CD4-positive, alpha-beta T cell (primary cell): ENCODE results near the gene IFNA8. TPM values are rescaled to one million over a fixed set of nuclear protein-coding genes. Genes with fewer than 3 reads are reported as not detected.
"Not testable (repeated sequence)": the region's sequence is repeated elsewhere in the genome, so short reads cannot be mapped to it uniquely, and the experiment has no call there.

Experiments used
- ATAC-seq: fragments of 200-7000 bp; cut with Tn5 transposase; one replicate; pipeline ENCODE4 v1.10.0; 2022; ENCODE audit warnings: mild to moderate bottlenecking; ENCODE audit not compliant: poor library complexity
- CTCF ChIA-PET: fragments of 350-600 bp; sonication (Branson Sonifier 250); formaldehyde crosslinking; loops from one replicate; lab custom pipeline; 2021; ENCODE audit warnings: antibody characterized with exemption, inconsistent platforms; lab: Charles Lee
- POLR2A ChIA-PET: fragments of 350-600 bp; sonication (Branson Sonifier 250); formaldehyde crosslinking; loops from one replicate; lab custom pipeline; 2021; ENCODE audit warnings: antibody characterized with exemption, inconsistent platforms; lab: Charles Lee
- DNase-seq, 14 experiments: peaks; one replicate each; pipeline ENCODE4 v3.0.0-alpha.2; 2013 to 2020; ENCODE audit warnings: mixed read lengths in 2 of 14
- H3K27ac ChIP-seq, 2 donors: one replicate each; pipeline versions ENCODE4 v1.5.1 to v1.7.0; 2013; ENCODE audit warnings: low read length in 2 of 2, low read depth in 1 of 2, mild to moderate bottlenecking in 1 of 2
- H3K27me3 ChIP-seq, 2 experiments: 1 replicate in 1 of 2; 2 replicates in 1 of 2; pipeline versions ENCODE4 v1.6.1 to v1.7.0; 2013; ENCODE audit warnings: low read length in 2 of 2, control low read depth in 1 of 2, mild to moderate bottlenecking in 1 of 2, moderate library complexity in 1 of 2; ENCODE audit not compliant: insufficient read depth in 2 of 2, control insufficient read depth in 1 of 2
- H3K36me3 ChIP-seq: one replicate; pipeline ENCODE4 v1.6.1; 2013; ENCODE audit warnings: low read length, control low read depth; ENCODE audit not compliant: insufficient read depth
- H3K4me1 ChIP-seq: one replicate; pipeline ENCODE4 v1.6.1; 2013; ENCODE audit warnings: low read length, control low read depth; ENCODE audit not compliant: insufficient read depth
- H3K4me3 ChIP-seq: one replicate; pipeline ENCODE4 v1.5.1; 2013; ENCODE audit warnings: mild to moderate bottlenecking, low read length, moderate library complexity
- H3K9me3 ChIP-seq, 2 experiments: 1 replicate in 1 of 2; 2 replicates in 1 of 2; pipeline versions ENCODE4 v1.6.1 to v1.7.0; 2013; ENCODE audit warnings: low read length in 2 of 2, mild to moderate bottlenecking in 2 of 2, control low read depth in 1 of 2, moderate library complexity in 1 of 2; ENCODE audit not compliant: control insufficient read depth in 1 of 2, insufficient read depth in 1 of 2
- H3K27ac Mint-ChIP-seq: one replicate; pipeline ENCODE4 v1.8.0; 2020; ENCODE audit warnings: mixed read lengths
- H3K27me3 Mint-ChIP-seq: one replicate; pipeline ENCODE4 v1.8.0; 2021; ENCODE audit warnings: mixed read lengths
- H3K36me3 Mint-ChIP-seq: one replicate; pipeline ENCODE4 v1.8.0; 2021; ENCODE audit warnings: low read depth, mixed read lengths
- H3K4me1 Mint-ChIP-seq: one replicate; pipeline ENCODE4 v1.8.0; 2021; ENCODE audit warnings: low read depth, mixed read lengths
- H3K4me3 Mint-ChIP-seq: one replicate; pipeline ENCODE4 v1.8.0; 2020; ENCODE audit warnings: mild to moderate bottlenecking, mixed read lengths
- H3K9me3 Mint-ChIP-seq: one replicate; pipeline ENCODE4 v1.8.0; 2020; ENCODE audit warnings: mixed read lengths
- intact Hi-C, 2 experiments: fragments of 100-400 bp; cut with DNase I in 1 of 2; cut with micrococcal nuclease in 1 of 2; formaldehyde crosslinking; loops; one replicate each; pipeline versions ENCODE4 v1.15.1 to v1.9.0; 2023 to 2025; cut with DNase I, micrococcal nuclease
- polyA plus RNA-seq, 2 donors: library from polyadenylated mRNA; unstranded; fragments of 120-200 nt; gene quantifications; one replicate each; pipeline ENCODE4 v1.2.1, GENCODE V29; 2013
- total RNA-seq, 174 experiments: library from RNA in 2 of 174; stranded (reverse) in 2 of 174; gene quantifications; one replicate each; pipeline ENCODE4 v1.2.3 and lab custom pipeline; 2021 to 2026
- TF ChIP-seq, protein P1 (sequence below): fragments of 200-600 bp; IDR thresholded peaks from one replicate; pipeline ENCODE4 v1.8.0; 2022; ENCODE audit warnings: antibody characterized with exemption, mild to moderate bottlenecking

Gene IFNA8
- total RNA-seq: not detected
- polyA plus RNA-seq (2013, experiment 1 of 2): not detected
- not detected for polyA plus RNA-seq (2013, experiment 2 of 2)
- total RNA-seq (lab: John Stamatoyannopoulos, UW): 0 to 0.02 (median 0) reads per million in 172 experiments

DNA sequence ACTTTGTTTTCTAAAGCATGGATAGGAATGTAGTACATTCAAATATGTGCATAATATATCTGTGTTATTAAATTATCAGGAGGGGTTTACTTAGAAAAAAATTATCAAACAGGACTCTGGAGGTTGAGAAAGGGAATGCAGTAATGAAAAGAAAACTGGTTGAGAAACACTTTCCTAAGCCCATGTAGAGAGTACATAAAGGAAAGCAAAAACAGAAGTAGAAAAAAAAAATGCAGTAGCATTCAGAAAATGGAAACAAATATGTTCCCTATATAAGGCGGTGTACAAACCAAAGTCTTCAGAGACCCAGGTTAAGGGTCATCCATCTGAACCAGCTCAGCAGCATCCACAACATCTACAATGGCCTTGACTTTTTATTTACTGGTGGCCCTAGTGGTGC, at the start of gene IFNA8:
Gene IFNA8, plus strand, starts transcription at position 301 of the 400 bp plus-strand sequence. Its CDS starts 60 bp downstream, at position 361.
- TF ChIP-seq, protein P1, sequence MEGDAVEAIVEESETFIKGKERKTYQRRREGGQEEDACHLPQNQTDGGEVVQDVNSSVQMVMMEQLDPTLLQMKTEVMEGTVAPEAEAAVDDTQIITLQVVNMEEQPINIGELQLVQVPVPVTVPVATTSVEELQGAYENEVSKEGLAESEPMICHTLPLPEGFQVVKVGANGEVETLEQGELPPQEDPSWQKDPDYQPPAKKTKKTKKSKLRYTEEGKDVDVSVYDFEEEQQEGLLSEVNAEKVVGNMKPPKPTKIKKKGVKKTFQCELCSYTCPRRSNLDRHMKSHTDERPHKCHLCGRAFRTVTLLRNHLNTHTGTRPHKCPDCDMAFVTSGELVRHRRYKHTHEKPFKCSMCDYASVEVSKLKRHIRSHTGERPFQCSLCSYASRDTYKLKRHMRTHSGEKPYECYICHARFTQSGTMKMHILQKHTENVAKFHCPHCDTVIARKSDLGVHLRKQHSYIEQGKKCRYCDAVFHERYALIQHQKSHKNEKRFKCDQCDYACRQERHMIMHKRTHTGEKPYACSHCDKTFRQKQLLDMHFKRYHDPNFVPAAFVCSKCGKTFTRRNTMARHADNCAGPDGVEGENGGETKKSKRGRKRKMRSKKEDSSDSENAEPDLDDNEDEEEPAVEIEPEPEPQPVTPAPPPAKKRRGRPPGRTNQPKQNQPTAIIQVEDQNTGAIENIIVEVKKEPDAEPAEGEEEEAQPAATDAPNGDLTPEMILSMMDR: no peak
- ATAC-seq (no peak), DNase-seq (no peak)
- no peaks in the 10 kb centered on the region for H3K9me3 ChIP-seq
- H3K36me3 Mint-ChIP-seq: no peaks in the 10 kb centered on the region
- no peak within 1 kb of the TSS for H3K27ac Mint-ChIP-seq
- intact Hi-C loops: no loop called here
- ChIA-PET CTCF (no interaction called here), POLR2A (no interaction called here)
- H3K4me3 Mint-ChIP-seq: no peak within 1 kb of the TSS
- peaks cover 0 to 4% of the 10 kb centered on the region in 2 experiments for H3K27me3 ChIP-seq
- H3K4me3 ChIP-seq: no peak within 1 kb of the TSS
- H3K4me1 ChIP-seq: peaks cover 5% of the 10 kb centered on the region
- no peaks in the 10 kb centered on the region for H3K9me3 Mint-ChIP-seq
- no peaks in the 10 kb centered on the region for H3K4me1 Mint-ChIP-seq
- H3K36me3 ChIP-seq: no peaks in the 10 kb centered on the region
- no peak within 1 kb of the TSS for H3K27ac ChIP-seq
- H3K27me3 Mint-ChIP-seq: peaks cover 23% of the 10 kb centered on the region

DNA sequence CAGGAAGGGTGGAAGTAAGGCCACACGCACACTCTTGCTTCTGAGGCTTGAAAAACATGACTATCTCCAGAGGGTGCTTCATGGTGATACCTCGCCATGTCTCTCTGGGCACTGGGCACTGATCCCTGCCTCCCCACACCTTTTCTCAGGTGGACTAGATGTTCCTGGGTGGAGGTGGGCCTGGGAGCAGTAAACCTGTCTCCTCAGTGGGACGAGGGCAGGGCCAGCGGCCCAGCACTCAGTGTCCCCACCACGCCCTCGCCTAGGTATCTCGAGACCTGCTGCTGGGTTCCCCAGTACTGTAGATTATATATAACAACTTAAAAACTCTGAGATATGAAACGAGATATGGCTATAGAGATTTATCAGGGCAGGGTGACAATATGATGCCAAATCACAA, 46.6 kb upstream of the IFNA8 start:
- intact Hi-C loops: no loop called here

DNA sequence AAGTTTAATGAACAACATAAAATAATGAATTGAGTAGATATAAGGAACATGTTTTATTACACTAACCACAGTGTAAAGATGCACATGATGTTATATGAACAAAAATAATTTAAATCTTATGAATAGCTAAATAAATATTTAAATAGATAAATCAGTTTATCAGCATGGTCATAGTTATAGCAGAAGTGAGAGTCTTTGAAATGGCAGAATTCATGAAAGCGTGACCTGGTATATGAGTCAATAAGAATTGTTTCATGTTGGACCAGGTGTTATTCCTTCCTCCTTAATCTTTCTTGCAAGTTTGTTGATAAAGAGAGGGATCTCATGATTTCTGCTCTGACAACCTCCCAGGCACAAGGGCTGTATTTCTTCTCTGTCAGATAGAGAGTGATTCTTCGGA, 41.7 kb upstream of the IFNA8 start:
- H3K27ac Mint-ChIP-seq, POLR2A ChIA-PET, intact Hi-C loops, CTCF ChIA-PET, H3K9me3 Mint-ChIP-seq, H3K27me3 ChIP-seq, H3K4me3 Mint-ChIP-seq, DNase-seq, ATAC-seq, H3K4me1 ChIP-seq, H3K36me3 Mint-ChIP-seq, H3K4me3 ChIP-seq, H3K36me3 ChIP-seq, H3K27ac ChIP-seq, H3K9me3 ChIP-seq, H3K4me1 Mint-ChIP-seq: not testable (repeated sequence)
- H3K27me3 Mint-ChIP-seq: peaks cover 35% of the 10 kb centered on the region

More for the DNA sequence above, 46.6 kb upstream of the IFNA8 start:
- no peak overlapping the region for H3K4me3 ChIP-seq
- H3K27ac Mint-ChIP-seq: no peak overlapping the region
- no peak overlapping the region for H3K27ac ChIP-seq
- DNase-seq: no peak
- H3K4me3 Mint-ChIP-seq: no peak overlapping the region
- H3K4me1 ChIP-seq: peaks cover 7% of the 10 kb centered on the region
- H3K36me3 Mint-ChIP-seq: no peaks in the 10 kb centered on the region
- CTCF ChIA-PET: no interaction called here
- H3K9me3 ChIP-seq: no peaks in the 10 kb centered on the region
- H3K27me3 ChIP-seq: no peaks in the 10 kb centered on the region
- peaks cover 22% of the 10 kb centered on the region for H3K27me3 Mint-ChIP-seq
- peaks cover 16% of the 10 kb centered on the region for H3K4me1 Mint-ChIP-seq
- POLR2A ChIA-PET: no interaction called here
- no peaks in the 10 kb centered on the region for H3K9me3 Mint-ChIP-seq
- TF ChIP-seq, protein P1: no peak
- no peaks in the 10 kb centered on the region for H3K36me3 ChIP-seq
- no peak for ATAC-seq

DNA sequence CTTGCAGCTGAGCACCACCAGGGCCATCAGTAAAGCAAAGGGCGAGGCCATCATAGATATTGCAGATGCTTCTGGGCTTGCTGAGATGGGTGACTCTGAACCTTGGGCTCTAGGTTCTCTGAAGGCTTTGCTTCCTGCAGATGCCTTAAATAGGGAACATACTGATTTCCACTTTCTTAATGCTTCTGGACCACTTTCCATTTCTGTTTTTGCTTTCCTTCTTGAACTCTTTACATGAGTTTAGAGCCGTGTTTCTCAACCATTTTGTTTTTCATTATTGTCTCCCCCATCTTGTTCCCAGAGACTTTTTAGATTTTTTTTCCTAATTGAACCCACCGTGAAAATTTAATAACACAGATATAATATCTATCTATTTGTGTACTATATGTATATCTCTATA, 41.0 kb upstream of the IFNA8 start, which contains the start of gene IFNA13:
Gene IFNA13, minus strand, starts transcription at position 101 of the 400 bp plus-strand sequence. Its CDS starts 47 bp downstream, at position 54.
- H3K27me3 ChIP-seq: no peaks in the 10 kb centered on the region
- intact Hi-C loops: no loop called here
- Mint-ChIP-seq H3K9me3 (no peaks in the 10 kb centered on the region), H3K27ac (no peak within 1 kb of the TSS), H3K27me3 (peaks cover 35% of the 10 kb centered on the region), H3K4me1 (no peaks in the 10 kb centered on the region), H3K36me3 (no peaks in the 10 kb centered on the region), H3K4me3 (no peak within 1 kb of the TSS)
- H3K4me1 ChIP-seq: no peaks in the 10 kb centered on the region
- ATAC-seq (no peak), DNase-seq (no peak)
- TF ChIP-seq, protein P1: no peak
- CTCF ChIA-PET: interaction anchor here (0.6 kb wide), 1 partner anchor 191 kb away, joined by 3 read pairs; no protein-coding TSS in a partner anchor
- H3K36me3 ChIP-seq: no peaks in the 10 kb centered on the region
- POLR2A ChIA-PET: no interaction called here
- no peaks in the 10 kb centered on the region for H3K9me3 ChIP-seq
- H3K4me3 ChIP-seq: no peak within 1 kb of the TSS
- H3K27ac ChIP-seq: no peak within 1 kb of the TSS

DNA sequence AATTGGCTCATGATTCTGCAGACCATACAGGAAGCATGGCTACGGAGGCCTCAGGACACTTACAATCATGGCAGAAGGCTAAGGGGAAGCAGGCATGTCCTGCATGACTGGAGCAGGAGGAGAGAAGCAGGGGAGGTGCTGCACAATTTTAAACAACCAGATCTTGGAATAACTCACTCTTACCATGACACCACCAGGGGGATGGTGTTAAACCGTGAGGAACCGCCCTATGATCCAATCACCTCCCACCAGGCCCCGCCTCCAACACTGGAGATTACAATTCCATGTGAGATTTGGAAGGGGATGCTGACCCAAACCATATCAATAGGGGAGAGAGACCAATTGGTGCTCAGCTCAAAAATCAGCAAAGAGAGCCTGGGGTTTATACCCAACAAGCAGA, 37.5 kb upstream of the IFNA8 start:
- intact Hi-C loops, DNase-seq, H3K4me3 Mint-ChIP-seq, H3K27me3 ChIP-seq, CTCF ChIA-PET, H3K4me1 ChIP-seq, H3K9me3 ChIP-seq, H3K9me3 Mint-ChIP-seq, ATAC-seq, H3K27ac Mint-ChIP-seq, H3K4me3 ChIP-seq, H3K36me3 Mint-ChIP-seq, H3K27ac ChIP-seq, H3K36me3 ChIP-seq, H3K4me1 Mint-ChIP-seq: not testable (repeated sequence)
- POLR2A ChIA-PET: interaction anchor here (0.6 kb wide), 1 partner anchor 1222 kb away, joined by 3 read pairs; no protein-coding TSS in a partner anchor
- peaks cover 28% of the 10 kb centered on the region for H3K27me3 Mint-ChIP-seq
